ENCODE measurements around the gene TKT.

TKT gene

DNA sequence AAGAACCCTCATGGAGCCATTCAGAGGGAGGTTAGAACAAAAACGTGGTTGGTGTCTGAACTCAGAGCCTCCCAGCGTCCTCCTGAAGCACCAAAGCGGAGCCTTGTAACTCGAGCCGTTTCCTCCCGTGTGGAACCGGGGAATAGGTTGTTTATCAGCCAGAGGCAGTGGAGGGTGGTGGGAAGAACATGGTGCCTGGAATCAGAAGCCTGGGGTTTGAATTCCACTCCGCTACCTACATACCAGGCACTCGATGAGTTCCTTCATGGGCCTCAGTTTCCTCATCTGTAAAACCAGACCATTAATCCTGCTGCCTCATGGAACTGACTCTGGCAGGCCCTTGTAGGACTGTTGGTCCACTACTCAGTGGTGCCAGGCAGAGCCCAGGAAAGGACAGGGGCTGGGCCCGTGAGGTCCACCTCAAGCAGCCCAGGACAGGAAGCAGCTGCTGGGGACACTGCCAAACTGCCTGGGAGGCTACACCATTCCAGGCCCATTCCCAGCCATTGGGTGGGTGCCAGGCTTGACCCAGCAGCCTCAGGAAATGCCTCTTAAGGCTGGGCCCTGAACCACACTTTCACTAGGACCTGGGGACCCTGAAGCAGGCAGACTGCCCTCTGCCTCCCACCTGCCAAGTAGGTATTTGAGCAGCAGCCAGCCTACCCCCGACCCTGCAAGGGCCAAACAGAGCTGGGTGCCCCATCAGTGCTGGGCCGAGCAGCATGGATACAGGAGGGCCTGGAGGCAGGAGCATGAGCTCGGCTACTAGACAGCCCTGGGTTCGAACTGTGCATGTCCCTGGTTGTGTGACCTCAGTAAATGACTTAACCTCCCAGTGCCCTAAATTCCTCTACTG is 61.4 kb downstream of the TKT start:
- no peak for DNase-seq

- DNase-seq: no peak
Measured at GRCh38 chr3:53193466-53194209, 62.2 kb downstream of the TKT start.

- DNase-seq: no peak
Measured at GRCh38 chr3:53192608-53193007, 63.2 kb downstream of the TKT start.

- no peak for DNase-seq
Measured at GRCh38 chr3:53191836-53192480, 63.9 kb downstream of the TKT start.

- DNase-seq: no peak
Measured at GRCh38 chr3:53190659-53191058, 65.2 kb downstream of the TKT start.

GRCh38 chr3:53189276-53189675 is 66.5 kb downstream of the TKT start:
- no peak for DNase-seq

- DNase-seq: no peak
Measured at GRCh38 chr3:53188720-53189119, 67.1 kb downstream of the TKT start.

DNA sequence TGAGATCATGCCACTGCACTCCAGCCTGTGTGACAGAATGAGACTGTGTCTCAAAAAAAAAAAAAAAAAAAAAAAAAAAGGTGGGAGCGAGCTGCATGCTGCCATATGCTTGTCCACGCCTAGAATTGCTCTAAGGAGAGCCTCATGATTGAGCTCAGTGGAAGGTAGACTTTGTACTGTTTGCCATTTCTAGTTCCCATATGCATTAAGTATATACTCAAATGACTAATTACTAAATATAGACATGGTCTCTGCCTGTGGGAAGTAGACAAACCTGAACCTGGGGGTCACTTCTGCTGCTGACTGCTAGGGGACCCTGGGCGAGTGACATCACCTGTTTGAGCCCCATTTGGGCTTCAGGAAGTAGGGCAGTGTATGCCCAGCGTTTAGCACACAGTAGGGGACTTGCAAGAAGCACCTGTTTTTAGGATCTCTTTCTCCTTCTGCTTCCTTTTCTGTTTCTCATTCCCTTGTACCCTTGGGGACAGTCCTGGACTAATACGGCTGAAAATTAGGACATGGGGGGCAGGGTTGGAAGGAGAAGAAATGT is 67.6 kb downstream of the TKT start:
- DNase-seq: no peak

DNA sequence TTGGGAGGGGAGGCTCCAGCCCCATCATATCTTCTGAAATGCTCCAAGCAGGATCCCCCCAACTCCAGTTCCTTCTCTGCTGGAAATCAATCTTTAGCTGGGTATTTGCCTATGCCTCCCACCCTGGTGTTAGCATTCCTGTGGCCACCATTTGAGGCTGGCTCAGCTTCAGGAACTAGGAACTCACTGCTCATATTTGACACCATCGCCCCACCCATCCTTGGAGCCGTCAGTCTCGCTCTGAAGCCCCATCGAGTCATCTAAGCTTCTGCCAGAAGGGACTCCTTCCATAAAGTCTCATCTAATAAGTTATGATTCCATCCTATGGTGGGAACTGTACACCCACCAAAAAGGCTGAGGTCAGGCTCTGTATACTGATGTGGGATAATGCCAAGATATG is 68.4 kb downstream of the TKT start:
- no peak for DNase-seq

GRCh38 chr3:53186726-53187125 is 69.1 kb downstream of the TKT start:
- no peak for DNase-seq

- DNase-seq: no peak
Measured at GRCh38 chr3:53185761-53186465, 69.9 kb downstream of the TKT start.

DNA sequence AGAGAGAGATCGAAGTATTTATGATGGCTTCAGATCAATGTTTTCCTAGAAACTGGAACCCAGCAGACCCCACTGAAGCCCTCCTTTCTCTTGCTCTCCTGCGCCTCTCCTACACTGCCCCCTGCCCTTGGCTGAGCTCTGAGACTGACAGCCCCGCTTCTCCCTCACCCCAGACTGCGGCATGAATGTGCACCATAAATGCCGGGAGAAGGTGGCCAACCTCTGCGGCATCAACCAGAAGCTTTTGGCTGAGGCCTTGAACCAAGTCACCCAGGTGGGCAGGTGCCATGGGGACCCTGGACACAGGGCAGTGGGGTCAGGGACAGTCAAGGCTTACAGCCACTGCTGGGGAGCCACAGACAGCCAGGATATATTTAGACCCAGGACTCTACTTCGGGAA is 71.1 kb downstream of the TKT start:
- no peak for DNase-seq

GRCh38 chr3:53183514-53183913 is 72.3 kb downstream of the TKT start:
- DNase-seq: no peak

- no peak for DNase-seq
Measured at GRCh38 chr3:53182764-53183355, 73.0 kb downstream of the TKT start.

DNA sequence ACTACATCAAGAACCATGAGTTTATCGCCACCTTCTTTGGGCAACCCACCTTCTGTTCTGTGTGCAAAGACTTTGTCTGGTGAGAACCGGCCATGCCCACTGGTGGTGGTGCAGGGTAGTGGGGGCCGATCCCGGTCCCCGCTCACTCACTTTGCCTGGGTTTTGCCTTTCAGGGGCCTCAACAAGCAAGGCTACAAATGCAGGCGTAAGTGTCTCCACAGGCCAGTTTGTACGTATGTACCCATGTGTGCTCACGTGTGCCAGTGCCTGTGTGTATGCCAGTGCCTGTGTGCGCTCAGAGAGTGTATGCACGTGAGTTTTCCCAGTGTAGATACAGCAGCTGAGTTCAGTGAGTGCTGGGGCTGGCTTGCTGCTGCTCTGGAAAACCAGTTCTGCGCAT is 74.3 kb downstream of the TKT start:
- DNase-seq: no peak

DNA sequence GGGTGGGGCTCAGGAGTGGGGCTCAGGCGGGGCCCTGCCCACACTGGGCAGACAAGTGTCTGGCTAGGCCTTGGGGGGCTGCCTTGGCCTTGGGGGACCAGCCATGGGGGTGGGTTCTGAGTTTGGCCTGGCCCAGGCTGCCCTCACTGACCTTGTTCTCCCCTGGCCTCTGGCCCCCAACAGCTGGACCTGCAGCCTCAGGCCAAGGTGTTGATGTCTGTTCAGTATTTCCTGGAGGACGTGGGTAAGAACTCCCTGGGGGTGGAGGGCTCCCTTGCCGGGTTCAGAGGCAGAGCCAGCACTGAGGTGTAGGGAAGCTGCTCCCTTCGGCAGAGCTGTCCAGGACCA is 74.8 kb downstream of the TKT start:
- DNase-seq: no peak

- DNase-seq: no peak
Measured at GRCh38 chr3:53180305-53181023, 75.4 kb downstream of the TKT start.

GRCh38 chr3:53179580-53179979 is 76.2 kb downstream of the TKT start:
- DNase-seq: no peak

DNA sequence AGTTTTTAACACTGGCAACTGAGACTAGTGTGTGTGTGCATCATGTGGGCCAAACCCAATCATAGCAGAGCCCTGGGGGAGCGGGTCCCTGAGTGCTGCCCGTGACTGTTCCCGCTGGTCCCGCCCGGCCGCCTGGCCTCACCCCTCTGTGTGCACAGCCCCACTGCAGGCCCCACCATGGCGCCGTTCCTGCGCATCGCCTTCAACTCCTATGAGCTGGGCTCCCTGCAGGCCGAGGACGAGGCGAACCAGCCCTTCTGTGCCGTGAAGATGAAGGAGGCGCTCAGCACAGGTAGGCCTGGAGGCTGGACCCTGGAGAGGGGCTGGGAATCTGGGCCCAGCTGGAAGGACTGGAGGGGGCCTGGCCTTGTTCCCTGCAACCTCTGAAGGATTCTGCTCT is 77.6 kb downstream of the TKT start:
- no peak for DNase-seq

GRCh38 chr3:53175613-53176540 is 79.9 kb downstream of the TKT start:
- DNase-seq: no peak
